H9 (cell line): ENCODE data around the gene NKD1. TPM values are rescaled to one million over a fixed set of nuclear protein-coding genes. Genes with fewer than 3 reads are reported as not detected.

ENCODE experiments used
- DNase-seq: peaks from one replicate; pipeline ENCODE4 v3.0.0-alpha.2; 2017
- H2AFZ ChIP-seq: one replicate; pipeline ENCODE4 v1.6.1; 2013; ENCODE audit warnings: mild to moderate bottlenecking, low read length, control low read depth, moderate library complexity
- H2AK5ac ChIP-seq: 2 replicates; pipeline ENCODE4 v1.6.1; 2013; ENCODE audit warnings: low read length, control low read depth, mixed read lengths; ENCODE audit not compliant: insufficient read length
- H2BK120ac ChIP-seq: one replicate; pipeline ENCODE4 v1.6.1; 2013; ENCODE audit warnings: low read depth, mild to moderate bottlenecking, low read length, control low read depth, inconsistent platforms; ENCODE audit not compliant: poor library complexity, severe bottlenecking
- H2BK12ac ChIP-seq: 2 replicates; pipeline ENCODE4 v1.6.1; 2013; ENCODE audit warnings: low read length, control low read depth, mixed read lengths, low read depth; ENCODE audit not compliant: insufficient read length
- H2BK15ac ChIP-seq: 2 replicates; pipeline ENCODE4 v1.6.1; 2013; ENCODE audit warnings: low read depth, low read length, control low read depth
- H2BK20ac ChIP-seq: one replicate; pipeline ENCODE4 v1.6.1; 2013; ENCODE audit warnings: low read depth, mild to moderate bottlenecking, low read length, control low read depth, inconsistent platforms; ENCODE audit not compliant: poor library complexity, severe bottlenecking
- H2BK5ac ChIP-seq: 2 replicates; pipeline ENCODE4 v1.6.1; 2013; ENCODE audit warnings: low read length, control low read depth, mixed read lengths; ENCODE audit not compliant: insufficient read length
- H3K14ac ChIP-seq: 2 replicates; pipeline ENCODE4 v1.6.1; 2013; ENCODE audit warnings: low read length, control low read depth; ENCODE audit not compliant: insufficient read depth
- H3K18ac ChIP-seq: 2 replicates; pipeline ENCODE4 v1.6.1; 2013; ENCODE audit warnings: low read depth, mild to moderate bottlenecking, mixed read lengths, low read length, control low read depth; ENCODE audit not compliant: insufficient read length
- H3K23ac ChIP-seq: 2 replicates; pipeline ENCODE4 v1.6.1; 2013; ENCODE audit warnings: low read length, control low read depth, mixed read lengths, low read depth; ENCODE audit not compliant: insufficient read length
- H3K23me2 ChIP-seq: 2 replicates; pipeline ENCODE4 v1.6.1; 2013; ENCODE audit warnings: low read depth, mild to moderate bottlenecking, mixed read lengths, low read length, control low read depth; ENCODE audit not compliant: insufficient read length, poor library complexity, severe bottlenecking
- H3K27ac ChIP-seq: 2 replicates; pipeline ENCODE4 v1.5.1; 2013; ENCODE audit warnings: low read length, control low read depth, mixed read lengths, low read depth; ENCODE audit not compliant: insufficient read length
- H3K27me3 ChIP-seq: 2 replicates; pipeline ENCODE4 v1.6.1; 2013; ENCODE audit warnings: low read length, control low read depth, inconsistent platforms; ENCODE audit not compliant: insufficient read depth
- H3K4ac ChIP-seq: 2 replicates; pipeline ENCODE4 v1.6.1; 2013; ENCODE audit warnings: low read depth, mild to moderate bottlenecking, control low read depth, inconsistent platforms, low read length, moderate library complexity
- H3K4me1 ChIP-seq: 2 replicates; pipeline ENCODE4 v1.6.1; 2013; ENCODE audit warnings: low read length, control low read depth, inconsistent platforms; ENCODE audit not compliant: insufficient read depth
- H3K4me2 ChIP-seq: 2 replicates; pipeline ENCODE4 v1.6.1; 2013; ENCODE audit warnings: low read length, control low read depth, mixed read lengths; ENCODE audit not compliant: insufficient read length, insufficient read depth
- H3K56ac ChIP-seq: 2 replicates; pipeline ENCODE4 v1.6.1; 2013; ENCODE audit warnings: low read depth, mild to moderate bottlenecking, mixed read lengths, low read length, control low read depth; ENCODE audit not compliant: insufficient read length
- H3K79me1 ChIP-seq: 2 replicates; pipeline ENCODE4 v1.6.1; 2013; ENCODE audit warnings: low read depth, mild to moderate bottlenecking, moderate library complexity, low read length, control low read depth, inconsistent platforms; ENCODE audit not compliant: insufficient read depth, poor library complexity, severe bottlenecking
- H3K79me2 ChIP-seq: 2 replicates; pipeline ENCODE4 v1.6.1; 2013; ENCODE audit warnings: low read length, control low read depth, inconsistent platforms; ENCODE audit not compliant: insufficient read depth
- H3K9ac ChIP-seq: 2 replicates; pipeline ENCODE4 v1.6.1; 2013; ENCODE audit warnings: low read length, control low read depth, mixed read lengths; ENCODE audit not compliant: insufficient read length; ENCODE audit errors: extremely low read depth
- H3K9me3 ChIP-seq: one replicate; pipeline ENCODE4 v1.6.1; 2013; ENCODE audit warnings: low read depth, low read length, inconsistent platforms; ENCODE audit not compliant: control insufficient read depth
- H3T11ph ChIP-seq: one replicate; pipeline ENCODE4 v1.6.1; 2013; ENCODE audit warnings: mild to moderate bottlenecking, low read length, control low read depth, inconsistent platforms
- H4K20me1 ChIP-seq: one replicate; pipeline ENCODE4 v1.6.1; 2013; ENCODE audit not compliant: control insufficient read depth, insufficient read length, insufficient read depth
- H4K5ac ChIP-seq: 2 replicates; pipeline ENCODE4 v1.6.1; 2013; ENCODE audit warnings: low read depth, mild to moderate bottlenecking, mixed read lengths, low read length, control low read depth; ENCODE audit not compliant: insufficient read length
- H4K8ac ChIP-seq: replicated peaks from 2 replicates; pipeline ENCODE4 v1.6.1; 2013; ENCODE audit warnings: low read length, control low read depth, mixed read lengths, low read depth; ENCODE audit not compliant: insufficient read length
- H4K91ac ChIP-seq: 2 replicates; pipeline ENCODE4 v1.6.1; 2013; ENCODE audit warnings: low read depth, mild to moderate bottlenecking, moderate library complexity, mixed read lengths, low read length, control low read depth; ENCODE audit not compliant: insufficient read length
- H3K27ac Mint-ChIP-seq, 3 experiments: 2 replicates in 2 of 3; 3 replicates in 1 of 3; pipeline ENCODE4 v1.8.0; 2020 to 2021; ENCODE audit warnings: mixed read lengths in 3 of 3, mild to moderate bottlenecking in 1 of 3, moderate library complexity in 1 of 3
- H3K27me3 Mint-ChIP-seq: 2 replicates; pipeline ENCODE4 v1.8.0; 2021; ENCODE audit warnings: low read depth, mild to moderate bottlenecking, moderate library complexity, mixed read lengths
- H3K36me3 Mint-ChIP-seq, 3 experiments: 2 replicates in 2 of 3; 3 replicates in 1 of 3; pipeline ENCODE4 v1.8.0; 2020 to 2021; ENCODE audit warnings: low read depth in 3 of 3, mixed read lengths in 3 of 3; ENCODE audit not compliant: insufficient read depth in 1 of 3
- H3K4me1 Mint-ChIP-seq, 2 experiments: 2 replicates each; pipeline ENCODE4 v1.8.0; 2020; ENCODE audit warnings: mixed read lengths in 2 of 2
- H3K4me3 Mint-ChIP-seq, 2 experiments: 2 replicates in 1 of 2; 3 replicates in 1 of 2; pipeline ENCODE4 v1.8.0; 2020 to 2021; ENCODE audit warnings: mild to moderate bottlenecking in 2 of 2, mixed read lengths in 2 of 2, moderate library complexity in 1 of 2
- H3K9me3 Mint-ChIP-seq, 2 experiments: 2 replicates in 1 of 2; 3 replicates in 1 of 2; pipeline ENCODE4 v1.8.0; 2020; ENCODE audit warnings: mild to moderate bottlenecking in 2 of 2, mixed read lengths in 2 of 2, moderate library complexity in 1 of 2
- CTCF ChIP-seq: fragments of 200-600 bp; sonication (generic); conservative IDR thresholded peaks from 3 replicates; pipeline ENCODE4 v1.8.0; 2021; ENCODE audit warnings: antibody characterized with exemption, mild to moderate bottlenecking
- WGBS: extraction: QIAGEN DNeasy Blood & Tissue Kit; methylation state at CpG from one replicate; pipeline ENCODE4 v1.1.7; 2013; ENCODE audit warnings: missing lambda C conversion rate, low lambda C conversion rate, mixed read lengths; ENCODE audit not compliant: insufficient read length; ENCODE audit errors: extremely low coverage; 5-methylcytosine and 5-hydroxymethylcytosine counted together
- total RNA-seq: library from RNA; stranded (reverse); gene quantifications from 2 replicates; pipeline ENCODE4 v1.2.1, GENCODE V29; 2021

Gene NKD1
- total RNA-seq, 1 experiment from 2014 or later = 1.9 TPM

GRCh38 chr16:50638816-50639670 is 90.8 kb downstream of the NKD1 start:
- Histone ChIP-seq H2AK5ac (no peak overlapping the region), H3K4me1 (no peaks in the 10 kb centered on the region), H2BK12ac (no peak overlapping the region), H2BK5ac (no peak overlapping the region), H3K9ac (no peak overlapping the region), H3K27ac (no peak overlapping the region), H3K4me2 (no peak overlapping the region), H3K79me2 (no peaks in the 10 kb centered on the region), H3K23me2 (no peaks in the 10 kb centered on the region), H4K8ac (no peak overlapping the region), H3K4ac (no peak overlapping the region), H3T11ph (no peak overlapping the region), H4K20me1 (no peaks in the 10 kb centered on the region), H4K91ac (no peak overlapping the region), H3K56ac (no peak overlapping the region), H2BK20ac (no peak overlapping the region), H2AFZ (no peak overlapping the region), H3K27me3 (no peaks in the 10 kb centered on the region), H2BK15ac (no peak overlapping the region), H3K18ac (no peak overlapping the region), H3K79me1 (no peaks in the 10 kb centered on the region), H2BK120ac (no peak overlapping the region), H4K5ac (no peak overlapping the region), H3K14ac (no peak overlapping the region), H3K9me3 (no peaks in the 10 kb centered on the region), H3K23ac (no peak overlapping the region)
- peaks cover 2% of the 10 kb centered on the region for H3K27me3 Mint-ChIP-seq
- peaks cover 0 to 5% of the 10 kb centered on the region in 2 experiments; a peak in 1 of 4 replicates for H3K4me1 Mint-ChIP-seq
- WGBS = no CpG with 5 or more reads among the region's 8 CpGs
- no peak overlapping the region for H3K4me3 Mint-ChIP-seq
- TF ChIP-seq CTCF = no peak
- no peaks in the 10 kb centered on the region for H3K9me3 Mint-ChIP-seq
- DNase-seq = no peak
- H3K36me3 Mint-ChIP-seq = no peaks in the 10 kb centered on the region
- H3K27ac Mint-ChIP-seq = no peak overlapping the region
